Caco-2 (cell line): Measurements from ENCODE around the gene TWIST1. TPM values are rescaled to one million over a fixed set of nuclear protein-coding genes. Genes with fewer than 3 reads are reported as not detected.

Source experiments
- BruUV-seq: library from RNA; stranded (reverse); fragments of 400-500 nt; replicated peaks from 2 replicates; lab custom pipeline; 2021; lab: Mats Ljungman, UMichigan
- CTCF ChIA-PET: fragments of 300-600 bp; sonication (Branson Sonifier 250); formaldehyde crosslinking; loops from one replicate; lab custom pipeline; 2022; ENCODE audit warnings: antibody characterized with exemption; lab: Charles Lee
- POLR2A ChIA-PET: fragments of 300-600 bp; sonication (Branson Sonifier 250); formaldehyde crosslinking; loops from one replicate; lab custom pipeline; 2022; ENCODE audit warnings: antibody characterized with exemption; lab: Charles Lee
- DNase-seq, 2 experiments: peaks; one replicate each; pipeline versions ENCODE4 v3.0.0 to v3.0.0-alpha.2; 2020 to 2022
- H3K27me3 ChIP-seq: replicated peaks from 2 replicates; pipeline ENCODE4 v1.6.0; 2011; ENCODE audit warnings: low read length; ENCODE audit not compliant: control insufficient read depth, insufficient read depth
- H3K36me3 ChIP-seq: 2 replicates; pipeline ENCODE4 v1.5.1; 2011; ENCODE audit warnings: low read length; ENCODE audit not compliant: control insufficient read depth, insufficient read depth
- H3K4me1 ChIP-seq: fragments of 250-450 bp; sonication (Bioruptor Pico); 2 replicates; pipeline ENCODE4 v1.5.1; 2020; ENCODE audit warnings: mild to moderate bottlenecking
- H3K4me3 ChIP-seq: 2 replicates; pipeline ENCODE4 v1.5.1; 2011; ENCODE audit warnings: low read depth, mild to moderate bottlenecking, control low read depth, low read length
- H3K9me3 ChIP-seq: fragments of 250-450 bp; sonication (Bioruptor Pico); 2 replicates; pipeline ENCODE4 v1.5.1; 2020; ENCODE audit warnings: mild to moderate bottlenecking, moderate library complexity
- H3K27ac Mint-ChIP-seq: one replicate; pipeline ENCODE4 v1.8.0; 2022; ENCODE audit warnings: mixed read lengths; ENCODE audit not compliant: unreplicated experiment
- H3K27me3 Mint-ChIP-seq: one replicate; pipeline ENCODE4 v1.8.0; 2022; ENCODE audit warnings: mixed read lengths; ENCODE audit not compliant: insufficient read depth, unreplicated experiment
- H3K36me3 Mint-ChIP-seq: one replicate; pipeline ENCODE4 v1.8.0; 2022; ENCODE audit warnings: mild to moderate bottlenecking, mixed read lengths; ENCODE audit not compliant: insufficient read depth, unreplicated experiment
- H3K4me1 Mint-ChIP-seq: one replicate; pipeline ENCODE4 v1.8.0; 2022; ENCODE audit warnings: low read depth, mixed read lengths; ENCODE audit not compliant: unreplicated experiment
- H3K4me3 Mint-ChIP-seq: one replicate; pipeline ENCODE4 v1.8.0; 2022; ENCODE audit warnings: mild to moderate bottlenecking, moderate library complexity, mixed read lengths; ENCODE audit not compliant: unreplicated experiment
- H3K9me3 Mint-ChIP-seq: one replicate; pipeline ENCODE4 v1.8.0; 2022; ENCODE audit warnings: mixed read lengths; ENCODE audit not compliant: unreplicated experiment
- intact Hi-C: fragments of 100-400 bp; cut with micrococcal nuclease; formaldehyde crosslinking; loops from one replicate; pipeline ENCODE4 v1.10.0; 2022; ENCODE audit not compliant: unreplicated experiment
- total RNA-seq: library from RNA; stranded (reverse); gene quantifications from 2 replicates; pipeline ENCODE4 v1.2.3, GENCODE V29; 2022
- TF ChIP-seq, protein P1 (sequence below), 2 experiments: fragments of 200-600 bp in 1 of 2; IDR thresholded peaks; 1 replicate in 1 of 2; 2 replicates in 1 of 2; pipeline versions ENCODE4 v1.5.1 to v1.8.0; 2011 to 2022; ENCODE audit warnings: antibody characterized with exemption in 1 of 2, control low read depth in 1 of 2, inconsistent platforms in 1 of 2, low read depth in 1 of 2, low read length in 1 of 2, mild to moderate bottlenecking in 1 of 2, moderate library complexity in 1 of 2; ENCODE audit not compliant: insufficient read depth in 1 of 2, severe bottlenecking in 1 of 2, unreplicated experiment in 1 of 2

TWIST1 gene
- total RNA-seq, 1 experiment from 2014 or later, result not detected

DNA sequence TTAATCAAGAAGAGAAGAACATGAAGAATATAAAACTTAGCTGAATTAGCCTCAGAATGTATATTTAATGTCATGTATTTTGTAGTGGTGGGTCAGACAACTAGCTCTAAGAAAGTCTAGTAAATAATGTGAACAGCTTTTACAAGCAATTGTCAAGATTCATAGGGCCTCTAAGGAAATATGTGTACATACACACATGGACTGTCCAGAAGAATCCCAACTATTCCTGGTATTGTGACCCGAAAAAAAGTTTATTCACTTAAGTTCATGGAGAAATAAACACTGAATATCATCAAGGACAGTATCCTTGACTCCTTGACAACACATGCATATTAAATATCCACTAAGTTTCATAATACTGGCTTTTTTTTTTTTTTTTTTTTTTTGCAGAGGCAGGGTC is 11.4 kb upstream of the TWIST1 start:
- intact Hi-C loops, result no loop called here
- Histone ChIP-seq H3K4me3 (no peak overlapping the region), H3K9me3 (no peaks in the 10 kb centered on the region), H3K27me3 (no peaks in the 10 kb centered on the region), H3K4me1 (no peaks in the 10 kb centered on the region), H3K36me3 (no peaks in the 10 kb centered on the region)
- no peaks in the 10 kb centered on the region for H3K4me1 Mint-ChIP-seq
- no peaks in the 10 kb centered on the region for H3K9me3 Mint-ChIP-seq
- H3K27me3 Mint-ChIP-seq, result peaks cover 6% of the 10 kb centered on the region
- ChIA-PET CTCF (no interaction called here), POLR2A (no interaction called here)
- no TSS peak for BruUV-seq
- TF ChIP-seq, protein P1, sequence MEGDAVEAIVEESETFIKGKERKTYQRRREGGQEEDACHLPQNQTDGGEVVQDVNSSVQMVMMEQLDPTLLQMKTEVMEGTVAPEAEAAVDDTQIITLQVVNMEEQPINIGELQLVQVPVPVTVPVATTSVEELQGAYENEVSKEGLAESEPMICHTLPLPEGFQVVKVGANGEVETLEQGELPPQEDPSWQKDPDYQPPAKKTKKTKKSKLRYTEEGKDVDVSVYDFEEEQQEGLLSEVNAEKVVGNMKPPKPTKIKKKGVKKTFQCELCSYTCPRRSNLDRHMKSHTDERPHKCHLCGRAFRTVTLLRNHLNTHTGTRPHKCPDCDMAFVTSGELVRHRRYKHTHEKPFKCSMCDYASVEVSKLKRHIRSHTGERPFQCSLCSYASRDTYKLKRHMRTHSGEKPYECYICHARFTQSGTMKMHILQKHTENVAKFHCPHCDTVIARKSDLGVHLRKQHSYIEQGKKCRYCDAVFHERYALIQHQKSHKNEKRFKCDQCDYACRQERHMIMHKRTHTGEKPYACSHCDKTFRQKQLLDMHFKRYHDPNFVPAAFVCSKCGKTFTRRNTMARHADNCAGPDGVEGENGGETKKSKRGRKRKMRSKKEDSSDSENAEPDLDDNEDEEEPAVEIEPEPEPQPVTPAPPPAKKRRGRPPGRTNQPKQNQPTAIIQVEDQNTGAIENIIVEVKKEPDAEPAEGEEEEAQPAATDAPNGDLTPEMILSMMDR (IDR thresholded peaks at IDR 0.05; ENCODE audit: insufficient read depth in 1 of 2, low read depth in 1 of 2, low read length in 1 of 2, severe bottlenecking in 1 of 2, unreplicated experiment in 1 of 2), result no peak
- H3K27ac Mint-ChIP-seq, result no peak overlapping the region
- no peak for DNase-seq
- no peak overlapping the region for H3K4me3 Mint-ChIP-seq
- no peaks in the 10 kb centered on the region for H3K36me3 Mint-ChIP-seq

DNA sequence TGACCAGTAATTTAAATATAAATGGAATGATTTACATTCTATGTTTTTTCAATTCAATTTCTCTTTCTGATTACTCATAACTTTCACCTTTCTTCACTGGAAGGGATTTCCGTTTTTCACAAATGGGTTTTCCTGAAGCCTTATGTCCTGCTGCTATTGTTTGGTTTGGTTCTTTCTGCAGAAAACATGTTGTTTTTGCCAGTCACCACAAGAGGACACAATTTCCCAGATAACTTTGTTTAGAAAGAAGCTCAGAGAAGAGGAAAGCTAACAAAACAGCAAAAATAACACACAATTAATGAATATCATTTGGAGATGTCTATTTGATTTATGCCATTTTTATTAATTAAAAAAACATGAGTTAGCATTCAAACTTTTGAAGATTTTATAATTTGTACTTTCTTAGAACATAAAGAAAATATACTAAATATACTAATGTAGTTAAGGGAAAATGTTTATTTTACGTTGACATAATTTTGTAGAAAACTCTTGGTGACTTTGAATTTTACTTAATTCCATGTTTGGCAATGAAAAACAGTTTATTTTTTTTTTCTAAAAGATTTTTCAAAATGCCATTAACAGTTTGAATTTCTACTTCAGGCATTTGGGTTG is 4.6 kb upstream of the TWIST1 start:
- intact Hi-C loops, result loop anchor here (1.0 to 5.0 kb wide), 4 partner anchors 141 to 1475 kb away; no protein-coding TSS in a partner anchor
- ChIA-PET CTCF (interaction anchor here (0.5 to 1.0 kb wide), 4 partner anchors 54 to 372 kb away, joined by 3 to 6 read pairs (median 4); no protein-coding TSS in a partner anchor), POLR2A (no interaction called here)
- no peaks in the 10 kb centered on the region for H3K36me3 ChIP-seq
- Mint-ChIP-seq H3K27ac (no peak overlapping the region), H3K36me3 (no peaks in the 10 kb centered on the region), H3K4me3 (no peak overlapping the region), H3K4me1 (no peaks in the 10 kb centered on the region), H3K27me3 (peaks cover 10% of the 10 kb centered on the region), H3K9me3 (no peaks in the 10 kb centered on the region)
- no TSS peak for BruUV-seq
- H3K4me1 ChIP-seq, result no peaks in the 10 kb centered on the region; the same call in 1 of the 2 replicates
- DNase-seq, result peak in 1 of 2 experiments; percentile 12
- TF ChIP-seq, protein P1 (IDR thresholded peaks at IDR 0.05; ENCODE audit: insufficient read depth in 1 of 2, low read depth in 1 of 2, low read length in 1 of 2, severe bottlenecking in 1 of 2, unreplicated experiment in 1 of 2), result peak; percentile 50 to 68
- H3K9me3 ChIP-seq, result no peaks in the 10 kb centered on the region
- H3K27me3 ChIP-seq, result no peaks in the 10 kb centered on the region
- H3K4me3 ChIP-seq, result no peak overlapping the region

DNA sequence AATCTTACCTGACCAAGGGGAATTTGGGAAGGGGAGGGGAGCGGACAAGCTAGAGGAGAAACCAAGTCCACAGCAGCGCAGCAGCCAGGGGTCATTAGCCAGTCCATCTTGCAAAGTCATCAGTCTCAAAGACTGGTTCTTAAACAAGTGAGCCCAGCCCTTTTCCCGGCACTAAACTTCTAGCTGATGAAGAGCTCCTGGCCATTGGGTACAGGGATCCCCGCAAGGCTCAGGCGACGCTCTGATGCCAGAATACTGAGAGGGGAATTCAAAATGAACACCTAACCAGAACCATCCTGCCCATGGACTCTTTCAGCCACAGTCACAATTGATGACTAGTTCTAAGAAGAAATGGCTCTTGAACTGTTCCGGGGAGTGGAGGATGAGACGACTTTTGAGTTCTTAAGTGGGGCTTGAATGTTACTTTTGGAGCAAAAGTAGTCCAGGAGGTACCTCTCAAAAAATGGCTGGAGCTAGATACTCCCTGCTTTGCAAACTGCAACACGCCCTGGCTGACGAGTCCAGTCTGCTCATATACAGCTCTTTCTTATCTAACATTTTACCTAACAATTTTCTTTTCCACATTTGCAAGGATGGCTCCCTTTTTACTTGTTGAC is 2.5 kb upstream of the TWIST1 start:
- no peaks in the 10 kb centered on the region for H3K9me3 ChIP-seq
- POLR2A ChIA-PET, result no interaction called here
- H3K36me3 ChIP-seq, result no peaks in the 10 kb centered on the region
- Mint-ChIP-seq H3K27ac (no peak overlapping the region), H3K36me3 (no peaks in the 10 kb centered on the region), H3K9me3 (no peaks in the 10 kb centered on the region), H3K27me3 (peaks cover 13% of the 10 kb centered on the region), H3K4me3 (no peak overlapping the region), H3K4me1 (no peaks in the 10 kb centered on the region)
- no peaks in the 10 kb centered on the region; the same call in 1 of the 2 replicates for H3K27me3 ChIP-seq
- TF ChIP-seq, protein P1 (IDR thresholded peaks at IDR 0.05; ENCODE audit: insufficient read depth in 1 of 2, low read depth in 1 of 2, low read length in 1 of 2, severe bottlenecking in 1 of 2, unreplicated experiment in 1 of 2), result no peak
- intact Hi-C loops, result loop anchor here (5.0 kb wide), 1 partner anchor 1477 kb away; no protein-coding TSS in a partner anchor
- no TSS peak for BruUV-seq
- no peaks in the 10 kb centered on the region; the same call in 1 of the 2 replicates for H3K4me1 ChIP-seq
- H3K4me3 ChIP-seq, result no peak overlapping the region
- CTCF ChIA-PET, result no interaction called here
- no peak for DNase-seq
